Subcutaneous adipose tissue (tissue), 4 donors: Measurements from ENCODE around the gene NKAIN1. TPM values are rescaled to one million over a fixed set of nuclear protein-coding genes. Genes with fewer than 3 reads are reported as not detected.

ENCODE experiments used
- total RNA-seq, 4 donors: library from RNA; depleted of rRNA; stranded (reverse); fragments of >200 nt; gene quantifications; one replicate each; pipeline ENCODE4 v1.1.0, GENCODE V29; 2016
- TF ChIP-seq, protein P1 (sequence below): fragments of 450-650 bp; IDR thresholded peaks from one replicate; pipeline ENCODE4 v1.5.1; 2016; ENCODE audit warnings: low read depth, mild to moderate bottlenecking, control low read depth, antibody characterized with exemption, moderate library complexity

NKAIN1 gene
- total RNA-seq, 4 donors from 2014 or later, result not detected

GRCh38 chr1:31219489-31219888 lies 20.2 kb downstream of the NKAIN1 start:
- TF ChIP-seq, protein P1, sequence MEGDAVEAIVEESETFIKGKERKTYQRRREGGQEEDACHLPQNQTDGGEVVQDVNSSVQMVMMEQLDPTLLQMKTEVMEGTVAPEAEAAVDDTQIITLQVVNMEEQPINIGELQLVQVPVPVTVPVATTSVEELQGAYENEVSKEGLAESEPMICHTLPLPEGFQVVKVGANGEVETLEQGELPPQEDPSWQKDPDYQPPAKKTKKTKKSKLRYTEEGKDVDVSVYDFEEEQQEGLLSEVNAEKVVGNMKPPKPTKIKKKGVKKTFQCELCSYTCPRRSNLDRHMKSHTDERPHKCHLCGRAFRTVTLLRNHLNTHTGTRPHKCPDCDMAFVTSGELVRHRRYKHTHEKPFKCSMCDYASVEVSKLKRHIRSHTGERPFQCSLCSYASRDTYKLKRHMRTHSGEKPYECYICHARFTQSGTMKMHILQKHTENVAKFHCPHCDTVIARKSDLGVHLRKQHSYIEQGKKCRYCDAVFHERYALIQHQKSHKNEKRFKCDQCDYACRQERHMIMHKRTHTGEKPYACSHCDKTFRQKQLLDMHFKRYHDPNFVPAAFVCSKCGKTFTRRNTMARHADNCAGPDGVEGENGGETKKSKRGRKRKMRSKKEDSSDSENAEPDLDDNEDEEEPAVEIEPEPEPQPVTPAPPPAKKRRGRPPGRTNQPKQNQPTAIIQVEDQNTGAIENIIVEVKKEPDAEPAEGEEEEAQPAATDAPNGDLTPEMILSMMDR, result no peak

GRCh38 chr1:31218705-31219104 lies 21.0 kb downstream of the NKAIN1 start:
- TF ChIP-seq, protein P1, result no peak

DNA sequence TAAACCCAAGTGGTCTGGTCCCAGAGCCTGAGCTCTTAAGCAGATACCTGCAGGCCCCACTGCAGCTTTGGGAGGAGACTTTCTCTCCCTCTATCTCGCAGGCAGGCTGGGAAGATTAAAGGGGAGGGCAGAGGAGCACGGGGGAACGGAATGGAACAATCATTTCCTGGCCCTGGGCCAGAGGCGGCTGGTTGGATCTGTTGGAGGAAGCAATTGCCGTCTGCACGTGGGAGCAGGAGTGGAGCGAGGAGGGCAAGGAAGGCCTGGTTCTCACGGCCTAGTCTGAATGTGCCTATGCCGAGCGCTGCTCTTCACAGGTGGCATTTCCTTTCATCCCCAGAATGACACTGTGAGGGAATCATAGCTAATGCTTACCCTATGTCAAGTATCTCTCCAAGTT lies 23.7 kb downstream of the NKAIN1 start:
- TF ChIP-seq, protein P1, result no peak

GRCh38 chr1:31215065-31215570 lies 24.6 kb downstream of the NKAIN1 start:
- TF ChIP-seq, protein P1, result no peak

GRCh38 chr1:31214316-31215064 lies 25.2 kb downstream of the NKAIN1 start:
- TF ChIP-seq, protein P1, result no peak

GRCh38 chr1:31208361-31208945 lies 31.2 kb downstream of the NKAIN1 start:
- TF ChIP-seq, protein P1, result no peak

DNA sequence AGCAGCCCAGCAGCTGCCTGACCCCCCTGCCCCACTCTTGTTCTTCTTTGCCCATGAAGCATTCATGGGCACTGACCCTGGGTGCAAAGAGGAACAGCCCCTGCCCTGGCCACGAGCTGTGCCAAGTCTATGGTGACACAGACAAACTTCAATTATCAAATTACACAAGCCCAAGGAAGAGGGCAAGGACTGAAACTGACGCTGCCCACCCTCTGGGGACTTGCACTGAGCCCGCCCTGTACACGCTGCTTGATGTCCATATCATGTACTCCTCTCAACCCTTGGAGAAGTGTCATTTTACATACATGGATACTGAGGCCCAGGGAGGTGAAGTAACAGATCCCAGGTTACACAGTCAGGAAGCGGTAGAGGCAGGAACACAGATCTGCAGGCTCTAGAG lies 32.1 kb downstream of the NKAIN1 start:
- TF ChIP-seq, protein P1, result no peak
